HG02588 (cell line): ENCODE results near the gene SUPT3H.

Experiments used
- ATAC-seq: cut with Tn5 transposase; IDR thresholded peaks from one replicate; pipeline ENCODE4 v1.9.1; 2021; ENCODE audit warnings: mild to moderate bottlenecking, moderate library complexity; ENCODE audit not compliant: unreplicated experiment

SUPT3H gene

DNA sequence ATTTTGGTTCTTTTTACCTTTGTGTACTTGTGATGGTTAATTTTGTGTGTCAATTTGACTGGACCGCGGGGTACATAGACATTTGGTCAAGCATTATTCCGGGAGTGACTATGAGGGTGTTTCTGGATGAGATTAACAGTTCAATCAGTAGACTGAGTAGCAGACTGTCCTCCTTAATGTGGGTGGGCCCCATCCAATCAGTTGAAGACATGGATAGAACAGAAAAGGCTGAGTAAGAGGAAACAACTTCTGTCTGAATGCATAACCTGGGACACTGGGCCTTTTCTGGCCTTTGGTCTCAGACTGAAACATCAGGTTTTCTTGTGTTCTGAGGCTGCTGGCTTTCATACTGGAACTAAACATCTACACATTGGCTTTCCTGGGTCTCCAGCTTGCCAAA lies 353.1 kb downstream of the SUPT3H start:
- ATAC-seq, result no peak

DNA sequence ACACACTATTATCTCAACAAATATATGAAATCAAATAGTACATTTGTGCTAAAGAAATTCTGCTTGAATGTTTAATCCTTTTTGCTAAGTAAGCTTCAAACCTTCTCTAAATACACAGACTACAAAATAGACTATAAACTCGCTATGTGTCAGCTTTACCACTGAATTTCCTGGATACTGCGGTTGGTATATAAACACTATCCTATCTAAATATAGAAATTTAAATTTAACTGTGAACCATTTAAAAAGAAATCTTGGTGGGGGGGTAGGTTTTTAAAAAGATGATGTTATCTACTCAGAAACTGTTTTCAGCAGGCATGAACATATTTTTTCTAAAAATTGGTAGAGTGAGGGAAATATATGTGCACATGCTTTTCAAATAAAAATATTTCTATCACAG lies 356.1 kb downstream of the SUPT3H start:
- no peak for ATAC-seq

DNA sequence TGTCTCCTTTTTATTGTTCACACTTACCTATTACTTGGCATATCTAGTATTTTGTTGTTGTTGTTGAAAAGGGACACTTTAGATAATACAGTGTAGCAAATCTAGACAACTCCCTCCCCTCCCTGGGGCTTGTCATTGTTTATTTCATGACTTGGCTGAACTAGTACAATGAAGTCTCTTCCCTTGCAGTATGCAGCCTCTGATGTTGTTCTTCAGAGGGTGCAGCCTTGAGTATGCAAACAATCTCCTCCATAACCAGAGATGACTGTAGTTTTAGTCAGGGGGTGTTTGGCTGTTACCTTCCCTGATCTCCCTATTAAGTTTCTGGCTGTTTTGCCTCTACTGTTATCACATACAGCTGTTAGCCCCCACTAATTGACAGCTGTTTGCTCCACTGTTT lies 365.0 kb downstream of the SUPT3H start:
- no peak for ATAC-seq

DNA sequence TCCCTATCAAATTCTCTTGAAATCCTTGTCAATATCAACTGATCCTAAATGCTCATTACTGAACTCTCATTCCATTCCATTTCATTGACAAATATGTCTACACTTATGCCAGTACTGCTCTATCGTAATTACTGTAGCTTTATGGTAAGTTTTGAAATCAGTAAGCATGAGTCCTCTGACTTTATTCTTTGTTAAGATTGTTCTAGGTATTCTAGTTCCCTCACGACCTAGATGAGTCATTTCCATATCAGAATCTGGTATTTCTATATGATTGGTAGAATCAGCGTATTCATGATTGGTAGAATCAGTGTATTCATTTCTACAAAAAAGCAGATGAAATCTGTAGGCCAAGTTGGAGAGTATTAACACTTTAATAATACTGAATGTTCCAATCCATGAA lies 368.2 kb downstream of the SUPT3H start:
- ATAC-seq, result no peak

DNA sequence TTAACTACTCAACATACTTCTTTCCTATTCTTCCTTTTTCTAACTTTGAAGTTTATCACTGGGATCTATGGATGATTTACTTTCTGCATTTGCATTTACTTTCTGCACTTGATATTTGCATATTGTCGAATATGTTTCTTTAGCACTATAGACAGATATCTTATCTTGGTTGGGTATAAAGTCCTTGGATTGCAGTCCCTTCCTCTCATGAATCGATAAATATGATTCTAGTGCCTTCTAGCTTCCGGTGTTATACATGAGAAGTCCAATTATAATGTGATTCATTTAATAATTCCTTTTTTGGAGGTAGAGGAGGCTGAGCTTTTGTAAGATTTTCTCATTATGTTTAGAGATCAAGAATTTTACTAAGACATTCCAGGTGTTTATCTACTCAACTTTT lies 370.8 kb downstream of the SUPT3H start:
- ATAC-seq, result no peak

DNA sequence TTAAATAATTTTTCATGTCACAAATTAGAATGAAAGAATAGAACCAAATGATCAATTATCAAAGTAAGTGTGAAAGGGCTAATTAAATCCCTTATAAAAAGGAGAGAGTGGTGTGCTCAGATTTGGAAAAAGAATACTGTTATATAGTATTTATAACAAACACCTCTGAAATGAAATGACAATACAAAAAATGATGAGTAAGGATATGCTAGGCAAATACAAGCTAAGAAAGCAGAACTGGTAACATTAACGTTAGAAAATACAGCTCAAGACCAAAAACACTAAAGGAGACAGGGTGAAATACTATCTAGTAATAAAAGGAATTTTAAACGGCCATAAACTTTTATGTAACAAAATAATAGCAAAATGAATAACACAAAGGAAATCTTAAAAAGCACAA lies 373.8 kb downstream of the SUPT3H start:
- no peak for ATAC-seq

DNA sequence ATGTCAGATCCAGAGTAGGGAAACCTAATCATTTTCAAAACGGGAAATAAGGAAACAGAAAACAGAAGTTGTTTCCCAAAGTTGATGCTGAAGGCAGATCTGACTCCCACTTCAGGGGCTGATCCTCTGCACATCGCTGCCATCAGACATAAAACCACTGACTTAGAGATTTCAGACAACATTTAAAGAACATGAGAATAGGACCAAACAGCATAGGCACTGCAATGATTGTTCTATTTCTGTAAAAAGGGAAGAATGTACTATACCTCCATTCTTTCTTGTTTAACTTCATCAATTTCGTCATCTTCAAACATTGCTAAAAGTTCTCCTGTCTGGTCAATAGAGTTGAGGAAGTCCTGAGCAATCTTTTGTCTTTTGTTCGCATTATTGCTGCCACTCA lies 374.3 kb downstream of the SUPT3H start:
- ATAC-seq, result no peak

DNA sequence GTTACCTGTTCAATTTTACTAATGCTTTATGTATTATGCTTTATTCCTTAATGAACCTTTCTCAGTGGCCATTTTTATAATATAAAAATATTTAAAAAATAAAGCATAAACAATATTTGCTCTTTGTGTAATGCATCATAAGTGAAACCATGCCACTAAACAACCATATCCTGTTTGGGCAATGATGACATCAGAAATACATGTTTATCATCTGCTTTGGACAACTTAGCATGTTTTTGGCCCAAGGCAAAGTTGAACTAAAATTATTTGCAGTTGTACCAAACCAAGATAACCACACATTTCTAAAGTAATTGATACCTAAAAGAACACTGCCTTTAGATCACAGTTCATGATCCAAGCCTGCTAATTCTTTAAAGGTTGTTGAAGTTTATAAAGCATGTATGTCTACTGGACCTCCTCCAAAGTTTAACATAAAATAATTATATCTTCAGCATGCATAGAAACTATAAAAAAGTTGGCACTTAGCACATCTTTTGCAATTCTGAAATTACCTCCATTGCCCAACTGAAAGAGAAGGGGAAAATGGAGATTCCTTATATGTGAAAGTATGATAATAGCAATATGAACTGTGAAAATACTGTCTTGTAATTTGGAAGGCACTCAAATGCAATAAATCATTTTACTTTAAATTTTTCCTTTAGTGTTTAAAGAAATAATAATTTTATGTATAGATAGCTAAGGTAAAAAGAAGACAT lies 375.2 kb downstream of the SUPT3H start:
- no peak for ATAC-seq

DNA sequence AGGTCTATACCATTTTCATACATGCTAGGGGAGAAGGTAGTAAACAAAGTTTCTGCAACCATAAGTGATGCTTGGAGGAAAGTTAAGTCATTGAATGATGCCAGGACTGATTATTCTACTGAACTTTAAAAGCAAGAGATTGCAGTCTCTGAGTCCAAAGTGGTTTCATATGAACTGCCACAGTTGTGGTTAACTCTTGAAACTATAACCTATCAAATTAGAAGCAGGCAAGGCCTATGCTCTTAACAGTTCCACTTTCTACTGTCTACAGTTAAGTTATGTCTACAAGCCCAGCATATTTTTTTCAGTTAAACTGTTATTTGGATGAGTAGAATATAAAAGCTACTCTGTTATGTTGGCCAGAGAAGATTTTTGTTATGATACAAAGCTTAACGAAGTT lies 376.1 kb downstream of the SUPT3H start:
- peak; percentile 97 for ATAC-seq

DNA sequence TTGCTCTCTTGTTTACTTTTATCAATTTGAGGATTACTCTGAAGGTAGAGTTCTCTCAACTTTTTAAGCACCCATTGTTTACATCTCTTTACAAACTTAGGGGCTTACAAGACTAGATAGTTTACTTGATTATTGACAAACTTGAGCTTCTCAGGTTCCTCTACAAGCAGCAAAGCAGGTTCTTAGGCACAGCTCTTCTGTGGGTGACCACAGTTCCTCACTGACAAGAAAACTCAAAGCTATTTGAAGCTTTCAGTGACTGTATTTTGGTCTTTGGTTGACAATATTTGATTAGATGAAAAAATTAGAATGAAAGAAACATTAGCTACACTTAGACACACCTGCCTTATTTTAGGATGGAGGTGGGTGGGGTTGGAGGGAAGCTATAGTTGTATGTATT lies 376.9 kb downstream of the SUPT3H start:
- ATAC-seq, result no peak

DNA sequence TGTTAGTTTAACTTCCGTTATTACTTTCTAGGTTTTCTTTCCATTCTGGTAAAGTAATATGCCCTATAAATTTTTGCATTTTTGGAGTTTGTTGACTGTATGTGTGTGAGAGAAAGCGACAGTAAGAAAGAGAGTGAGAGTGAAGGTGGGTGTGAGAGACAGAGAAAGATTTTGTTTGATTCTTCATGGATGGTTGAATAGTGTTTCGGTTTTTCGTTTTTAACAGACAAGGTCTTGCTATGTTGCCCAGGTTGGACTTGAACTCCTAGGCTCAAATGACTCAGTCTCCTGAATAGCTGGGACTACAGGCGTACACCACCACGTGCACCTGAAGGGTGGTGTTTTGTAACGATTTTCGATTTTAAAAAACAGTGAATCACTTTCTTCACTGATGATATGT lies 378.7 kb downstream of the SUPT3H start:
- ATAC-seq, result no peak

DNA sequence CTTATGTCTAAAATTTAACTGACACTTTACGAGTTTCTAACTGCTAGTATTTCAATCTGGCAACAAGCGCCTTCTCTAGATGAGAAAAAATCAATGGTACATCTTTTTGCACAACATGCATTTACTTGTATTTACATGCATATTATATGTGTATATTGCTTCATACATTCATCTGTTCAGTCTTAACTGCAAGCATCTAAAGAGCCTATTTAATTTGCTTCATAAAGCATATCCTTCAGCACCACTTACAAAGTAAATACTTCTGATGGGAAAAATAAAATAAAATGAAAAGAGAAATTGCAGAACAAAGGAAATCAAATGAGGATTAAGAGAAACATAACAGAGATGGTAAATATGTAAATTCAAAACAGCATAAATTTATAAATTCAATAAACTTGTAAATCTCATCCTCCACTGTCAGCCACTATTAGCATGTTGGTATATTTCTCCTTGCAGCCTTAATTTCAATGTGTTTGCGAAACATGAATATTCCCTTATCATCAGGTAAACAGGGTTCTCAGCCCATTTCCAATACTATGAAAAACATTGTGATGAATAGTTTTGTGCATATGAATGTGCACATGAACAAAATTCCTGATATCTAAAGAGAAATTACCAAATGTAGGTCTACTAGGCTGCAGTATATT lies 382.1 kb downstream of the SUPT3H start:
- ATAC-seq, result no peak

DNA sequence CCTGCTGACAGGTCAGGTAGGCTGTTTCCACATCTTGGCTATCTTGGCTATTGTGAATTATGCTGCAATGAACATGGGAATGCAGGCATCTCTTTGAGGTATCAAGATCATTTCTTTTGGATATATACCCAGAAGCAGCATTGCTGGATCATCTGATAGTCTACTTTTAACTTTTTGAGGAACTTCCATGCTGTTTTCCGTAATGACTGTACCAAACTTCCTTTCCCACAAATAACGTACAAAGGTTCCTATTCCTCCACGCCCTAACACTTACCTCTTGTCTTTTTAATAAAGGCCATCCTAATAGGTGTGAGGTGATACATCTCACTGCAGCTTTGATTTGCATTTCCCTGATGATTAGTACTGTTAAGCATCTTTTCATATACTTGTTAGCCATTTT lies 388.3 kb downstream of the SUPT3H start:
- no peak for ATAC-seq

DNA sequence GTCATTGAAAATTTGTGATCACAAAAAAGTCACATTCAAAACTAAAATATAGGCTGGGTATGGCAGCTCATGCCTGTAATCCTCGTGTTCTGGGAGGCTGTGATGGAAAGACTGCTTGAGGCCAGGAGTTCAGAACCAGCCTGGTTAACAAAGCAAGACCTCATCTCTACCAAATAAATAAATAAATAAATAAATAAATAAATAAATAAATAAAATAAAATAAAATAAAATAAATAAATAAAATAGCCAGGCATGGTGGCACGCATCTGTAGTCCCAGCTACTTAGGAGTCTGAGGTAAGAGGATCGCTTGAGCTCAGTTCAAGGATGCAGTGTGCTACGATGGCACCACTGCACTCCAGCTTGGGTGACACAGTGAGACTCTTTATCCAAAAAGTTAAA lies 392.7 kb downstream of the SUPT3H start:
- no peak for ATAC-seq

DNA sequence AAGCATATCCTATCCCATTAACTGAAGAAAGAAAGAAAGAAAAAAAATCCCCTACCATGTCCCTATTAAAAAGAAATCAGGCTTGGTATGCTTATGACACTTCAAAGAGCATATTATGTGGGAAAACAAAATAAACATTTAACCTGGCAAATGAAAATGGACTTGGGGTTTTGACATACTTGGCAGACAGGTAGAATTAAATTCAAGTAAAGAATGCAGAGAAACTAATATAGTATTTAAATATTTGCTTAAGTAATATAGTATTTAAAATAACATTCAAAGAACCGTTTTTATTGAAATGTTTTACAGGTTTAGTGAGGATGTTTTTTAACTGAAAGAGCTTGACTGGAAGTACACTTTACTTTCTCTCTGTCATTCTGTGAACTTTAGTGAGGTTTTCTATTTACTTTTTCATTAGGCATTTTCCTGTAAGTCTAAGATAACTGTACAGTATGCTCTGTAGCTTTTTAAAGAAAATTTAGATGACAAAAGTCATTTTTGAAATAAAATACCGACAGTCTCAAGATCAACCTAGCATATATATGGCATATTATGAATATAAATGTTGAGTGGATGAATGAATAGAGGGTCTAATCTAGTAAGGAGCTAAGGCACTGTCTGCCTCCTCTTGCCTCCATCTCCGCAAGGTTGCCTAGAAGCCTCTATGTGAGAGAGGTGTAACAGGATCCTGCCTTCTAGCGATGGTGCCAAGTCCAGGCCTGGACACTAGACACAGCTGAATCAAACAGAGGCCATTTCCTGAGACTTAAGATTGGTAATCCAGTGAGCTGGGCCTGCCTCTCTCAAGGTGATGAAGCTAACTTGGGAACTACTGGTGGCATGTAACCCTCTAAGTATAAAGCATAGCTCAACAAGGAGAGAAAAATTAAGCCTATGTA lies 394.0 kb downstream of the SUPT3H start:
- no peak for ATAC-seq

DNA sequence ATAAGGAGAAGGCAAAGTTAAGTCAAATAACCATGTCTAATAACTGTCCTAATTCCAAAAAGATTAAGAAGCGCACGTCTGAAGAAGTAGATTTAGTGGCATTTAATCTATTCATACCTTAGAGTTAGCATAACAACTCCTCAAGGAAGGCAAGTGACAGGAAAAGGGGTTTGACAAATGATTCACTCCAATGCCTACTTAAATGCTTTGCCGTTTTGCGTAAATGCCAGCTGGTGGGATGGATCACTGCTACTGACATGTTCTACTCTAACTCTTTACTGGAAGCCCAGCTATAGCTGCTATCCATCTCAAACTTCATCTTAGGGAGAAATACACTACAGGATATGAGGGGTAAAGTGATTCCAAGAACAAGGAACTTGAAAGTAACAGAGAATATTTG lies 396.9 kb downstream of the SUPT3H start:
- ATAC-seq, result no peak

DNA sequence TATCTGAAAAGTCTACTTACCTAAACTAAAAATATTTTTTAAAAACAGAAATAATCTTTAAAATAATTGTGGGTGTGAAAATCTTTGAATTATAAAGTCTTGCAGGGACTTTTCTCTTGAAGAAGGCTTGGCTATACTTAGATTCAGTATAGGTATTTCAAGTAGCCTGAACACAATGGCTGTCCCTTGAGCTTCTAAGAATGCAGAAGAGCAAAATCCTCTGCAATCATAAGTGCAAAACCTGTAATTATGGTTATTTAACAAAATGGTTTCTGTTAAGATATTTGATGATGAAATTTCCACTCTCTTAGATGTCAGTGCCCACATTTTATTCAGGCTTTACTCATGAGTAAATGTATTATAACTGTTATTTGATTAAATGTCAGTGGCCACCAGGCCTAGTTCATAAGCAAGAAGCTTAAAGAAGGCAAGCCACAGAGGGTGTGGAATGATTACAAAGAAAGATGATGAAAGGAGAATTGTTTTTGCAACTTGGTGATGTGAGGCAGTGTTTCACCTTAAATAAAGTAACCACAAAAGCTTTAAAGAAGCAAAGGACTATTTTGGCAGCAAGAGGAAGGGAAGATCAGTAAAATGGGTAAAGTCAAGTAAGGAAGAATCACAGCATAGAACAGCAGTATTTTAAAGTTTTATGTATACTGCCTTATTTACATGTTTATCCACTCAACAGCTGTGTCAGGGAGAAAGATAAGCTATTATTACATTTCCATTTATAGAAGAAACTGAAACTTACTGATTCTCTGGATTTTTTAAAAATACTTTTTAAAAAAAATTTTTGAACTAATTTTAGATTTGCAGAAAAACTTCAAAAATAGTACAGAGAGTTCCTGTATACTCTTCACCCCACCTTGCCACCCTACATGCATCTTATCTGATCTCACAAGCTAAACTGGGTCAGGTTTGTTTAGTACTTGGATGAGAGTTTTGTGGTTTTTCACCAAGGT lies 400.8 kb downstream of the SUPT3H start:
- peak; percentile 66 for ATAC-seq

DNA sequence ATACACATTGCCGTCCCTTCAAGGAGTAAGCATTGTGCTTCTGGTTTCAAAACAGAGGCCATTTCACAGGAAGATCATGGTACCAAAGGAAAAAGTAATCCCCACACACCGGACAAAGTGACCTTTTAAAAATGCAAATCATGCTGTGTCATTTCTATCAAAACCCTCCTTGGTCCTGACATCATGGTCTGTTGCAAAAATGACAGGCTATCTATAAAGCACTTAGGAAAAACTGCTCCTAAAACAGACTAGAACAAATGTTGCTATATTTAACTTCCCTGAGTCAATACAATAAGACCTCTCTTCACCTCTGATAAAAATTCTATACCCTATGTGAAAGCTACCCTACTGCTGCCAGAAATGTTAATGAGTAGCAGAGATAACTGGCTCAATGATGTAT lies 403.2 kb downstream of the SUPT3H start:
- ATAC-seq, result no peak

DNA sequence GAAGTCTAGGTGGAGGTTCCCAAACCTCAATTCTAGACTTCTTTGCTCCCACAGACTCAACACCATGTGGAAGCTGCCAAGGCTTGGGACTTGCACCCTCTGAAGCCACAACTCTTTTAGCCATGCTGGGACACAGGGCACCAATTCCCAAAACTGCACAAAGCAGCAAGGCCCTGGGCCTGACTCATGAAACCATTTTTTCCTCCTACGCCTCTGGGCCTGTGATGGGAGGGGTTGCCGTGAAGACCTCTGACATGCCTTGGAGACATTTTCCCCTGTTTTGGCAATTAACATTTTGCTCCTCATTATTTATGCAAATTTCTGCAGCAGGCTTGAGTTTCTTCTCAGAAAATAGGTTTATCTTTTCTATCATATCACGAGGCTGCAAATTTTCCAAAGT lies 405.0 kb downstream of the SUPT3H start:
- no peak for ATAC-seq

DNA sequence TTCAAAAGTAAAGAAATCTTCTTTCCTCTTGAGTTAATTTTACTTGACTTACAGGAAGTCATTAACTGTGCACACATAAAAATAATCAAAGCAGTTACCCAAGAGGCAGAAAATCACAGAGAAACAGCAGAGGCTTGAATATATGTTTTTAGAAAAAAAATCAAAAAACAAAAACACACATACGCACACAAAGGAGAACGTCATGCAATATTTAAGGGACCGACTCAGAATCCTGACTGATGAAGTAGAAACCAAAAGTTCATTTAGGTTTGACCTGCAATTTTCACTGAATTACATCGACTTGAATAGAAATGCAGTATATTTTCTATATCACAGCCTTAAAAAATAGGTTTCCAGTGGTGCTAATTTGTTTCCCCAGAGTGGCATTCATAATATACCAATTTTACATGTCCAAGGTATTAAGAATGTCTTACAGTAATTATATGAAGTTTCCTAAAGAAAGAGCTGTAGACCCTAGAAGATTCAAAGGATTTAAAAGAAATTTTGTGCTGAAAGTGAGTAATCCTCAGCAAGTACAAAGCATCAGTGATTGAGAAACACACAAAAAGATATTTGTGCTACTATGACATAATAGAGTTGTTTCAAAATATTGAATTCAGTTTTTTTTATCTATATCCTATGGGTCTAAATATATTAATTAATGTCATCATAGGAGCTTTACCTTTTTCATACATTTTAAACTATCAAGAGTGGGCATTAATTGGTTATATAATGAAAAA lies 408.1 kb downstream of the SUPT3H start:
- no peak for ATAC-seq
